NCI-H2227 (cell line): ENCODE results near the gene MAN2C1.
"Not testable (repeated sequence)": the region's sequence is repeated elsewhere in the genome, so short reads cannot be mapped to it uniquely, and the experiment has no call there.

ENCODE experiments used
- DNase-seq: peaks from one replicate; lab custom pipeline; 2025; ENCODE audit not compliant: unreplicated experiment; lab: John Stamatoyannopoulos, UW

MAN2C1 gene

DNA sequence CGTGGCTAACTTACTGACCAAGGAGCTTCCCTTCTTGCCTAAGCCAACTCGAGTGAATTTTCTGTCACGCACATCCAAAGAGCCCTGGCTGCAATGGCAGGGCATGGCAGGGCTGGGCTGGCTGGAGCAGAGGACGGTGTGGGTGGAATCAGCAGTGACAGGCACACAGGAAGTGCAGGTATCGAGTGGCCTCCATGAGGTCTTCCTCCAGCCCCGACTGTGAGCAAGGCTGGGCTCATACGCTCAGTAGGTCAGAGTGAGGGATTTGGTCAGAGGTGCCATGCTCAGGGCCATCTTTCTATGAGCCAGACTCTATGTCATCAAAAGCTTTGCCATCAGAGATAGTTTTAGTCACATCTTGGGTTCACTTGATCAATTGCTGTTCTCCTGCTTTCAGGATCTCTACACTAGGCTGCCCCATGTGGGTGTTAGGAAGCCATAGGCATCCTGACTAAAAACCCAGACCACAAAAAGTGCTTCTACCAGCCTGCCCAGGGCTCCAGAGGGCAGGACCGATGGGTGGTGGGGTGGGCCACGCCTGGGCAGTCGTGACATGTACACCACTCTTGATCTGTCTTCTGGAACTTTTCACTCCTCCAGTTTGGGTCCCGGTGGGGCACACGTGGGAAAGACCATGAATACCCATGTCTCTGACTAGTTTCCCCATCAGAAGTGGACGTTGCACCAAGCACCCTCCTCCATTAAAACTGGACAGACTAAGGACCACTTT is 55.1 kb downstream of the MAN2C1 start:
- no peak for DNase-seq

DNA sequence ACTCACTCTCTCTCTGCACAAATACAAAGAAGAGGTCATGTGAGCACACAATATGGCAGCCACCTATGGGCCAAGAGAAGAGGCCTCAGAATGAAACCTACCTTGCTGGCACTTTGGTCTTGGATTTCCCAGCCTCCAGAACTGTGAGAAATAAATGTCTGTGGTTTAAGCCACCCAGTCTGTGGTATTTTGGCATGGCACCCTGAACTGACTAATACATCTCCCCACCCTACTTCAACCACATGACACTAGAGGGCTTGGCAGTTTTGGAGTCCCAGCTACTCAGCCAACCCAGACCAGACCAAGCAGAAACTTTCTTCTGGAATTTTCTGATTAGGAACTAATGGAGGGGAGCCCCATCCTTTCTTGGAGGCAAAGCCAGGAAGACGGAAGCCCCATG is 55.9 kb downstream of the MAN2C1 start:
- not testable (repeated sequence) for DNase-seq

DNA sequence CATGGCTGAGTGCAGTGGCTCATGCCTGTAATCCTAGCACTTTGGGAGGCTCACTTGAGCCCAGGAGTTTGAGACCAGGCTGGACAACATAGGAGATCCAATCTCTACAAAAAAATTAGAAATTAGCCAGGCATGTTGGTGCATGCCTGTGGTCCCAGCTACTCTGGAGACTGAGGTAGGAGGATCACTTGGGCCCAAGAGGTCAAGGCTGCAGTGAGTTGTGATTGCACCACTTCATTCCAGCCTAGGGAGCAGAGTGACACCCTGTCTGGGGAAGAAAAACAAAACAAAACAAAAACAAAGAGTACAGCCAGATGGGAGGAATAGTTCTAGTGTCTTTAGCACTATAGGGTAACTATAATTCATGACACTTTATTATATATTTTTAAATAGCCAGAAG is 58.7 kb downstream of the MAN2C1 start:
- no peak for DNase-seq

- peak; percentile 27 for DNase-seq
Measured at GRCh38 chr15:75307778-75308390, 60.5 kb downstream of the MAN2C1 start.

DNA sequence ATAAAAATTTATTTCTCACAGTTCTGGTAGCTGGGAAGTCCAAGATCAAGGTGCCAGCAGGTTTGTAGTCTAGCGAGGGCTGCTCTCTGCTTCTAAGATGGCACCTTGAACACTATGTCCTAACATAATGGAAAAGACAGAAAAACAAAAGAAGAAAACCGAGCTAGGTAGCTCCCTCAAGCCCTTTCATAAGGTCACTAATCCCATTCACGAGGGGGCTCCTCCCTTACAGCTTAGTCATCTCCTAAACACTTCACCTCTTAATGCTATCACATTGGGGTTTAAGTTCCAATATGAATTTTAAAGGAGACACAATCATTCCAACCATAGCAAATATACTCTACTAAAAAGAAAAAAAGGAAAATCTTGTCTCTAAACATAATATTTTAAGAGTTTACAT is 62.2 kb downstream of the MAN2C1 start:
- DNase-seq, result no peak
